GM18499 (cell line): ENCODE data around the gene ZXDC.

ENCODE experiments used
- ATAC-seq: cut with Tn5 transposase; IDR thresholded peaks from one replicate; pipeline ENCODE4 v1.9.1; 2021; ENCODE audit warnings: moderate number of reproducible peaks; ENCODE audit not compliant: insufficient read depth, unreplicated experiment

Gene ZXDC

DNA sequence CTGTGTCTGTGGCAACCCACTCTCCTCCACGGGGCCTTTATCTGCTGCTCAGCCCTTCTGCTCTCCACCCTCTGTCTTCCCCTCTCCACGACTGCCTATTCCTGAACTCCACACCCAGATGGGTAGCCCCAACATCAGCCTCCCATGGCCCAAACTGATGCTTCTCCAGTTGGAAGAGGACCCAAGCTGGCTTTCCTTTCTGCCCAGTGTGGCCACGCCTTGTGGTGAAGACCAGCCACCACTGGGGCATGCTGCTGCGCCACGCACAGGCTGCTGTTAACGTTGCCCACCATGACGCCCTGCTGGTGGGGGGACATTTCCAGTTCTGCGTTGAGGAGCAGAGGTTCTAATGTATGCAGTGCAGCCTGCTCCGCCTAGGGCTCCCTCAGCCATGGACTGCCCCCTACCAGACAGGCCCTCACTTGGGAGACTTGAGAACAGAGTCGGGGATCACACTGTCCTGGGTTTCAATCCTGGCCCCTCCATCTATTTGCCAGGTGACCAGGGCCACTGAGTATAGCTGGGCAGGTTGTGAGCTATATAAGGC lies 54.0 kb downstream of the ZXDC start:
- no peak for ATAC-seq

DNA sequence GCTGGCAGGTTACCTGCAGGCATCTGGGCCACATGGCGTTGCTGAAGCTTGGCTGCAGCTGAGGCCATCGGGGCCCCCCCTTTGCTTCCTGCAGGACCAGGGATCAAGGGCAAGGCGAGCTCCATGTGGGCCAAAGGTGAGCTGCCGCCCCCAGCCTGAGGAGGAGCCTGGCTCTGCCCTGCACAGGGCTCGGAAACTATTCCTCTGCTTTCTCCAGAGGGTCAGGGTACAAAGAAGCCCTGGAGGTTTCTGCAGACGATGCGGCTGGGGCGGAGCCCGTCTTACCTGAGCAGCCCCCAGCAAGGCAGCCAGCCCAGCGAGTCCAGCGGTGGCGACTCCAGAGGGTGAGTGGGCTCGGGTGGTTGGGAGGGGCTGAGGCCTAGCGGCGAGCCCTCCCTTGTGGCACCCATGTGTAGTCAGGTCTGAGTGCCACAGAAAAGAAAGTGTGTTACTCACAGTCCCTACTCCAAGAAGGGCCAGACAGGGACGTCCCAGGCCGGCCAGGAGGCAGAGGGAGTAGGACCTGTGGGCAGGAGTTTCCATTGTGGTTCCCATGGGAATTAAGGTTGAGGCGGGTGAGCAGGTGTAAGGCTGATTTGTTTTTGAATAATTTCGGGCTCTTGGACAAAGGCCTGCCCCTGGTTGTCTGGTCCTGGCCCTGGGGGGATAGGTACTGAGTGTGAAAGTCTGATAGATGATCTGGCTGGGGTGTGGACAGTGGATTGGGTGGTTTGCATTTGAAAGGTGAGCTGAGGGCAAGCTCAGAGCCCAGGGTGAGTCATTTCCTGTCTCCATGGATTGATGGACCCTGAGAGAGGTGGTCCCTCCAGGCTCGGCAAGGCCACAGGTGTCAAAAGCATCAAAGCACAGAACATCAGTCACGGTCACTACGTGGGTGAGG lies 55.6 kb downstream of the ZXDC start:
- no peak for ATAC-seq

DNA sequence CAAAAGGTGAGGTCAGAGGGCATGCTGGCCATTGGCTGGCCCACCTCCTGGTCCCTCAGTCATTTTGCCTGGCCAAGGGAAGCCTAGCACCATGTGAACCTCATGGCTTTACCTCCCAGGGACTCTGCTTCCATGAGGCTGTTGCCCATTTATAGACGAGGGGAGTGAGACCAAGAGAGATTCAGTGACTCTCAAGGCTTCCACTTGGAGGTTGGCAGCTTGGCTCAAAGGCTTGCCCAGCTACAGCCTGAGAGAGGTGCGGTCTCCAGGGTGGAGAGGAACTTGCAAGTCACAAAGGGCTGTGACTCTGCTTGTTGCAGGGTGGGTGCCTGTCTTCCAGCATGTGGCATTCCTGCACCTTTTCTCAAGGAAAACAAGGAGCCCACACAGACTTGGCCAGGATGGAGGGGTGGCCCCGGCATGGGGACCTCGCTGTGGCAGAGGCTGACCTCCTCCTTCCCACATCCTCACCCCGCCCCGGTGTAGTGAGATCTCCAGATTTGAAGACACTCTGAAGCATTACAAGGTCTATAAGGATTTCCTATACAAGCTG lies 56.5 kb downstream of the ZXDC start:
- no peak for ATAC-seq

DNA sequence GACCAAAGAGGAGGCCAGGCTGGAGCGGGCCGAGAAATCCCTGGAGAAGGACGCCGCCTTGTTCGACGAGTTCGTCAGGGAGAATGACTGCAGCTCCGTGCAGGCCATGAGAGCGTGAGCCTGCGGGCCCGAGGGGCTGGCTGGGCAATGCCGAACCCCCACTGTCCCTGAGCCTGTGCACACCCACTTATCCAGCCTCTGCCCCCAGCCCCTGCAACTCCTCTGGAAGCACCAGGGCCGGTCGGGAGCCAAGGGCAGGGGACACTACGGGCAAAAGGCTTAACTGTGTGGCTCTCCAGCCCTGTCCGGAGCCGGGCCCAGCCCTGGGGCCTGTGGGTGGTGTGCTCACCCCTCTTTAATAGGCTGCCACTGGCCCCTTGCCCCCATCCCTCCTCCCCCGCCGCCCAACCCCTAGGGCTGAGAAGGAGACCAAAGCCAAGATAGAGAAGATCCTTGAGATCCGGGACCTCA lies 57.0 kb downstream of the ZXDC start:
- ATAC-seq = no peak

DNA sequence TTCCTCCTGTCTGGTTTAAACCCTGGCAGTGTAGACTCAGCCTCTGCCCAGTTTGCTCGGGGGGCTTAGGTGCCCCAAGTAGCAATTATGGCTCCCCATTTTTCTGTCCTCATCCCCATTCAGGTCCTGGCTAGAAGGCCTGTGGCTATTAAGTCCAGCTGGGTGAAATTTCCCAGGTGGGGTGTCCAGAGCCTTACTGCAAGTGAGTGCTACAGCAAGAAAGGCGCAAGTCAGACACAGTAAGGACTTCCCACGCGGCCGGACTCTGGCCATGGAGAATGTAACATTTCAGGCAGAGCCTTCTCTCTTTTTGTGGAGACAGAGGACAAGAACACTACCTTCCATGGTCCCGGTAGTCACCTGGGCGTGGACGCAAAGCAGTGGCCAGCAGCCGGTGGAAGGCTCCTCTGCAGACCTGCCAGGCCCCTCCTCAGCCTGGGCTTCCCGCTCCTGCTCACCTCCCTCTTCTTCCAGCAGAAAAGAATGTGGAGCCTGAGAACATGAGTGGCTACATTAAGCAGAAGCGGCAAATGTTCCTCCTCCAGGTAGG lies 57.6 kb downstream of the ZXDC start:
- ATAC-seq = no peak

DNA sequence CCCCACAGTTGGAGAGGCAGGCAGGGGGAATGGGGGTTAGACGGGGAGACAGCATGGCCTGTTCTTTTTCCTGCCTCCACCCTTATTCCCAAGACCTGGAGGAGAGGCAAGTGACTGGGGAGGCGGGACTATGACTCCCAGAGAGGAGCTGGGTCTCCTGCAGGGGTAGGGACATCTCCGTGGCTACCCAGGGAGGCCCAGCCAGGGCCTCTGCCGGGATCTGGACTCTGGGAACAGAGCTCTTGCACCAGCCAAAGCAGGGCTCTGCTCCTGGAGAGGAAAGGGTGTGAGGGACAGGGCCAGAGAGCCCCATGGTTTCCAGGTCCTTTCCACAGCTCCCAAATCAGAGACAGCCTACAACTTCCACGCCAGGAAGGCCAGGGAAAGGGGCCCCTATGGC lies 58.2 kb downstream of the ZXDC start:
- no peak for ATAC-seq

DNA sequence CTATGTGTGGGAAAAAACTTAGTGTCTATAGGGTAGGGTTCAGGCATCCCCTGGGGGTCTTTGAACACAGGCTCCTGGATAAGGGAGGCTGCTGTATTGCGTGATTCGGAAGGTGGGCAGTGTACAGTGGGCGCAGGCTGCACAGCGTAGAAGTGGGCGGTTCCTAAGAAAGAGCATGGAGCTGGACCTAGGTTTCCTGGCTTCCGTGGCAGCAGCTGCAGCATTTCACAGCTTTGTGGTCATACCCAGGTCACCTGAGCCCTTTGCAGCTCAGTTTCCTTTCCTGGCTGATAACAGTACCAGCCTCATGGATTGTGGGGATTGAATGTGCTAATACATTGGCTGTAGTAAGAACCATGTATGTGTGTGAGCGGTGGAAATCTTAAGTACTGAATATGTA lies 58.7 kb downstream of the ZXDC start:
- ATAC-seq = no peak

DNA sequence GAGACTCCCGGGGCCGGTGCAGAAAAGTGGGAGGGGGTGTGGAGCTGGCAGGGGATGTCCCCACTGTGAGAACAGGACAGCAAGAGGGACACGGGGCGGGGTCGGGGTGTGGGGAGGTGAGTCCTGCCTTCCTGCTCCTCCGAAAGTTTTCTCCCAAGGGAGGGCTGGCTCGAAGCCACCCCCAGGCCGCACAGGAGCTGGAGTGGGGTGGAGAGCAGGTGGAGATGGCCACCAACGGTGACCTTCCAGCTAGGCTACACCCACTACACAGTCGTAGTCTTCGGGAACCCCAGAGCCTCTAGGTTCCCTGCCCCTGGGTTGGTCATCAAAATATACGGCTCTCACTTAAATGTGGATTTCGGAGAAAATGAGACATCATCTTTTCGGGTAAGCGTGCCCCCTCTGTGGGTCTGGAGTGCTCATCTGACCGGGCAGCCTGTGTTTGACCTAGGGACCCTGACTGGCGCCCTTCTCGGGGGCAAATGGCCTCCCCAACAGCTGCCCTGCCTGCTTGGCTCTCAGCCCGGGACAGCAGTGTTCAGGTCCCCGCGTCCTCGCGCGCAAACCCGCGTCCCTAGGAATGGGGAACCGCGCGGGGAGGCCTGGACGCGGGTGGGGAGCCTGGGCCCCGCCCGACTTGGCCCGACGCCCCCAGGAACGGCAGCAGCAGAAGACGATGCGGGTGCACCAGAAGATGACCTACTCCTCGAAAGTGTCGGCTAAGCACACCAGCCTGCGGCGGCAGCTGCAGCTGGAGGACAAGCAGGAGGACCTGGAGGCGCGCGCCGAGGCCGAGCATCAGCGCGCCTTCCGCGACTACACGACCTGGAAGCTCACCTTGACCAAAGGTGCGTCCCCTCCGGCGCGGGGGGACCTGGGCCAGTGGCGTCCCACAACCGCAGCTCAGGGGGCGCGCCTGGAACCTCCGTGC lies 59.8 kb downstream of the ZXDC start:
- no peak for ATAC-seq

DNA sequence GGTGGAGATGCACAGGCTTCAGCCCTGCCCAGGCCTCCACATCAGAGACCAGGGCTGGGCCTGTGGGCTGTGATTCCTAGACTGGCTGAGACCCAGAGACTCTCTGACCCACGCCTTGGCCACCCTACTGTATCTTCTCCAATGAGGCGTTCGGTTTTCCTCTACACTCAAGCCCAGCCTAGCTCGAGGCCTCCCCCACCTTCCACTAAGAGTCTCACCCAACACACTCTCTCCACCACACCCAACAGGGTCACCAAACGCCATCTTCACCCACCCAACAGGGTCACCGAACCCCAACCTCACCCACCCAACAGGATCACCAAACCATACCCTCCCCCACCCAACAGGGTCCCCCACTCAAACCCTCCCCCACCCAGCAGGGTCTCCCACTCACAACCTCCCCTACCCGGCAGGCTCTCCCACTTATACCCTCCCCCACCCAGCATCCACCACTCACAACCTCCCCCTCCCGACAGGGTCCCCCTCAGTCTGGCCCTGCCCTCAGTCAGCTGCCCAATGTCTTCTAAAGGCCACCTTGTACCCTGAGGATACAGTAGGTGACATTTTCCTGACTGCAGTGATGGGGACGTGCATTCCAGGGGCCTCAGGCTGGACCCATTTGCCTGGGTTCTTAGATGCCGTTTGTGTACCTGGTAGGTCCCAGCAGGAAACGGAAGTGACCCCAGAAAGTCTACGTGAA lies 60.6 kb downstream of the ZXDC start:
- ATAC-seq = no peak

DNA sequence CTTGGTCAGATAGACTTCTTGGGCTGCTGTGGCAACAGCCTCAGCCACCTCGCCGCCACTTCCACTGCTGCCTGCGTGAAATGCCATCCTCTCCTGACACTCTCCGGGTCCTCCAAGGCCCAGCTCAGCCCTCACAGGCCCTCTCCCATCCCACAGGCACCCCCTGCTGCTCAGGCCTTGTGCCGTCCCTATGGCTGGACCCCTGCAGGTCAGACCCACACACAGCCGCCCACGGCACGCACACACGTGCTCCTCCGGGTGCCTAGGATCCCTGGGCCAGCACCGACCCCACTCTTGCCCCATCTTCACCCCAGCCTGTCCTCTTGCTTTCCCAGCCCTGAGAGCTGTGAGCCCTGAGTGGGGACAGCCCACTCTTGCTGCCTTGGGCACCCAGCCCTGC lies 61.3 kb downstream of the ZXDC start:
- ATAC-seq = no peak

DNA sequence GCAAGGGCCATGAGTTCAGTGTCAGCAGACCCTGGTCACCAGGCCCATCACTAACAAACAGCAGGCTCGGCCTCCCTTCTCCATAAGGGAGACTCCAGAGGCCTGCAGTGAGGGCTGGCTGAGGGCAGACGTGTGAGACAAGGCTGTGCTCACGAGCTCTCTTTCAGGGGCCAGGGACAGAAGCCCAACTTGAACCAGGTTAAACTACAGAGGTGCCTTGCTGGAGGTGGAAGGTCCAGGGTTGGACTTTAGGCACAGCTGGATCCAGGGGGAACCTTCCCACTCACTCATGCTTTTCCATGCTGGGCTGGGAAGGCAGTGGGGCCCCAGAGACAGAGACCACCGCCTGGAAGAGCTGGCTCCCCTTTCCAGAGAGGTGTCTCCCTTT lies 62.0 kb downstream of the ZXDC start:
- no peak for ATAC-seq

DNA sequence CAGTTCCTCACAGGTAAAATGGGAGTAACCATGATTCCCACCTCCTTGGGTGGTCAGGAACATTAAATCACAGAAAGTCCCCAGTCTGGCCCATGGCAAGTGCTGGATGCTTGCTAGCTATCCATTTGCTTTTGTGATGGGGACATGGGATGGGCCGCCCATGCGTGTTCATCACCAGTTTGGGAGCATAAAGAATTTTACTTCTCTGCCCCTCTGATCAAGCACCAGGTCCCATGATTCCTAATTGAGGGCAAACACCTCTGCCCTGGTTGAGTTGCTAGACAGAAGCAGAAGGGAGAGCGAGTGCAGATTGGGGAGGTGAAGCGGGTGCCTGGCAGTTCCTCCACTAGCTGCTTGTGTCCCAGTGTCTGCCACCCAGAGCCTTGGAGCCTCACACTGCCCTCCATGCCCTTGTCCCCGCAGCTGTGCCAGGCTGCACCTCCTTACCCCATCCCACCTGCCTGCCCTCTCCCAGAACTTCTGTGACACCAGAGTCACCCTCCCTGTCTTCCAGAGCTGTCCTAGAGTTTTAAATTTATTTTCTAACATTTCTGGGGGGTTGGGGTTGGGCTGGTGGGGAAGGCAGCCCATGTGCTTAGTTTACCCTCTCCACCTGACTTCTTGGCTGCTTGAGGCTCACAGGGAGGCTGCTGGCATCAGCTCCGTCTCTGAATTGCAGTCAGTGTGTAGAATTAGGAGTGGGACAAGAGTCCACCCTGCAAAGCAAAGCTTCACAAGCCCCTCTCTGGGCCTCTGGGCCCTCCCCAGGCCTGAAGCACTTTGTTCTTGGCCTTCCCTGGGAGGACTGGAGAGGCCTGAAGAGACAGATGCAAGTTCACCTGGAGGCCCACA lies 62.6 kb downstream of the ZXDC start:
- ATAC-seq = no peak

DNA sequence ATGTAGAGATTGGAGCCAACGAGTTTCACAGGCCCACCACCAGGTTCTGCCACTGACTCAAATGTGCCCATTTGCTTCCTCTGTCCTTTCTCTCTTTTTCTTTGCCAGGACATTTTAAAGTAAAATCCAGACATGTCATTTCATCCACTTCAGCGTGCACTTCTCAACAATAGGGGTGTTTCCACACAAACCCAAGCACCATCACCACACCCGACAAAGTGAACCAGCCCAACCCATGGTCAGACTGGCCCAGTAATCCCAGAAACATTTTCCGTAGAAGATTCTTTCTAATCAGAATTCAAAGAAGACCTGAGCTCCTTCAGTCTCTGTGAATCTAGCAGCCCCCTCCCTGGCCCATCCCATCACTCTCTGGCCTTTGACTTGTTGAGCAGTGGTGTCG lies 67.6 kb downstream of the ZXDC start:
- no peak for ATAC-seq

DNA sequence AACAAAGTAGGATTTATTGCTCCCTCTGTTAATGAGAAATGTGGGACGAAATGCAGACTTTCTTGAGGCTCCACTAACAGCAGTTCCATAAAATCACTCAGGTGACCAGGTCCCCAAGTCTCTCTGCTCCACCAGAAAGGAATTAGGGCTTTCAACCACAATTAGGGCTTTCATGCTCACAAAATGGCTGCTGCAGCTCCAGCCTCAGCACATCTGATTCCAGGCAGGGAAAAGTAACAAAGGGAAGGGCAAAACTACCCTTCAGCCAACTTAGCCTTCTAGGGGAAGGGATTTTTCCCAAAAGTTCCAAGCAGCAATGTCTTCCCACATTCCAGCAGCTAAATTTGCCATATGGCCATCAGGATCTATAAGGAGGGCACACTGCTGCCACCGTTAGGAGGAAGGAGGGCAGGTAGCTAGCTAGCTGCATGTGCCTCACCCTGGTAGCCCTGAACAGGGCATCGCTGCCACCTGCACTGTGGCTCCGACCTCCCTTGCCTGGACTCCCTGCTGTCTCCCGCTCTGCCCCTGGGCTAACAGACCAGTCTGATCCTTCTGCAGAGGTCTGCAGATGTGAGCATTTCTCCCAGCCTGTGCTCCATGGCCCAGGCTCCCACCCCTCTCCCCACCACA lies 68.2 kb downstream of the ZXDC start:
- no peak for ATAC-seq

DNA sequence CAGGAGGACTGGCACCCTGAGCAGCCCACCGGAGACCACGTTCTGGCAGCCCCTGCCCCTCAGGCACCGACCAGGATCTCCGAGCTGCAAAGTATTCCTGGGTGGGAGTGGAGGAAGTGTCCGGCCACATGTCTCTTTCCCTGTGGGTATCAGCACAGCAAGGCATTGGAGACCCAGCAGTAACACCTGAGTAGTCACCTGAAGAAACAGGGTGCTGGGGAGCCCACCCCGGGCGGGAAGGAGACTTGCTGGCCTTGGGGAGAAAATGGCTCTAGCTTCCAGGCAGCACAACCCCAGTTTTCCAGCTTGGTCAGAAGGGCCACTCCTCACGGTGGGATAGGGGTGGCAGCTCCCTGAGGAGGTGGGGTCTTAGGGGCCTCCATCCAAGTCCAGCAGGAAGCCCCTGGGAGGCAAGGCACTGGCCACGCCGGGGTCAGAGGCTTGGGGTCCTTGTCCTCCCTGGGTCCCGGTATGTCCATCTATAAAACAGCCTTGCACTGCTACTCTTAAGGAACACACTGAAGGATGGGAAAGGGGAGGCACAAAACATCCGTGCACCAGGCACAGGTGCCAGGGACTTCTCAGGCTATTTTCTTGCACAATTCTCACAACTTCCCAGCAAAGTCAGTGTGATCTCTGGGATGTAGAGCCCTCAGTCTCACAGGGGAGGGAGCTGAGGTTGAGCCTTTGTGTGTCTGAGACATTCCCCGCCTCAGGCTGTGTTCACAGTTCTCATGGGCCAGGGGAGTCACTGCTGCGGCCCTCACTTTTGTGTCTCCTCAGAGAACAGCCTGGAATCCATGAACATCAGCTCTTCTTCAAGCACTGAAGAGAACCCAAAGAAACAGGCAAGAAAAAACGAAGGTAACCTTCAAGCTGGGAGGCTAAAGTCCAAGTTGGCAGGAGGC lies 69.0 kb downstream of the ZXDC start:
- ATAC-seq = no peak

DNA sequence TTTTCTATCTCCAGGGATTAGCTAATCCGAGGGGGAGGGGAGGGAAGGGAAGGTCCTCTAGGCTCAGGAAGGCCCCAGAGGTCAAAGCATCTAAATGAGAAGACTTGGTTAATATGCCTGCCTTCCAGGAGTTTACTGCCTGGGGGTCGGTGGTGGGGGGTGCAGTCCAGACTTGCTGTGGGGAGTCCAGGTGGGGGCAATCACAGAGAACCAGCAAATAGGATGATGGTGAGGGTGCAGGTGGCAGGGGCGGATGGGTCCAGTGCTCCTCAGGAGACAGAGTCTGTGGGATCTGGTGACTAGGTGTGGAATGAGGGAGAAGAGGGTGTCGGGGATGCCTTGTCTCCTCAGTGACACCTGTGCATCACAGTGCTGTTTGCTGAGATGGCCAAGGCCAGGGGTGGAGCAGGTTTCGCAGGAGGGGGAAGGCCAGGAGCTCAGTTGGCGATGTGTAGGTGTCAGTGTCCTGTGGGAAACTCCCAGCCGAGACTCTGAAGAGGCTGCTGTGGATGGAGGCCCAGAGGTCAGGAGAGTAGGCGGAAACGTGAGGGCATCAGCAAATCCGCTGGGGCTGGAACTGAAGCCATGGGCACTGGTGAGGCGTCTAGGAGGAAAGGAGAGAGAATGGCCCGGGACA lies 72.9 kb downstream of the ZXDC start:
- no peak for ATAC-seq

DNA sequence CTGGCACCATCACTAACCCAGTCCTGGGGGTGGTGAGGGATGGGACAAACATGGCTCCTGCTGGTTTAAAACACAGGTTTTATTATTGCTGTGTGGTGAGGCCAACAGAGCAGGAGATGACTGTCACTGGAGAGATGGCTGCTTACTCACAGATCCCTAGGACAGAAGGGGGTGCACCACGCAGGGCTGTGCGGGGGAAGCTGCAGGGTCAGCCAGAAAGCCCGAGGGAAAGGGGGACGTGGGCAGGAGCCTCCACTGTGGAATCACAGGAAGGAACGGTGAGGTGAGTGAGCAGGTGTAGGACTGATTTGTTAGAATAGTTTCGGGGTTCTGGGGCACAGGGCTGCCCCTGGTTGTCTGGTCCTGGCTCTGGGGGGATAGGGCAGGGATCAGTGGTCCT lies 73.5 kb downstream of the ZXDC start:
- ATAC-seq = no peak
